HL-60/S4 (cell line): Measurements from ENCODE around the gene RACGAP1.
"Not testable (repeated sequence)": the region's sequence is repeated elsewhere in the genome, so short reads cannot be mapped to it uniquely, and the experiment has no call there.

Experiments used
- in situ Hi-C: fragments of 300-500 bp; cut with MboI; formaldehyde crosslinking; loops from 2 replicates; pipeline ENCODE4 v1.14.3; 2022; ENCODE audit warnings: low sequenced_read_pairs

The RACGAP1 gene

DNA sequence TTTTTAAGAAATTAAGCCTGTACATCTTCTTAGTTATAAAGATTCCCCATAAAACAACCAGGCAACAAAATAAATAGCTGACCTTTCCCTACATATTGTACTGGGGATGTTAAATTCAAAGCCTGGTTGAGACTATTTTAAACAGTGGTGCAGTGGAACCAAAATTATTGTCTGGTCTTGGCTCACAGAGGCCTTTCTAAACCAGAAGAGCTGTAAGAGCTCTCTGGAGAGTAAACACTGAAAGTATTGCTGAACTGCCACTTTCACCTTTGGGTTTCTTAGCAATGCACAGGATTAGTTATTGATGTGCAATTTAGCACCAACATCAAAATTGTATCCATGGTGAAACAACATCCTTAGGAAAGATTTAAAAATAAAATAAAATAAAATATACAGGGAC is 20.6 kb downstream of the RACGAP1 start:
- in situ Hi-C loops: no loop called here

DNA sequence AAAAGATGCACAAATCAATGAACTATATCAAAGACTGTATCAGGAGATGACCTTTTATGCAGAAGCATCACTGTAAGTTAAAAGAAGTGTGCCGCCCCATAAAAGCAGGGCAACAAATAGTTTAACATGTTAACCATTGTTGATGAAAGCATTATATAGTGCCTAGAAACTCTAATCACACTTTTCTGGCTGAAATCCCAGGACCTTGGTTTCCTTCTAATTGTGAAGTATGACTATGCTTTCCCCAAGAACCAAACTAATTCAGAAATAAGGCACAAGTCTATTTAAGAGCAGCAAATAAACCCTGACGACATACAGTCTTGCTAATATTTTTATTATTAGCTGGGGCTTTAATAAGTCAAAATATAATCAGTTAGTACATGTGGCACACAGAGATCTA is 21.7 kb downstream of the RACGAP1 start:
- in situ Hi-C loops: no loop called here

DNA sequence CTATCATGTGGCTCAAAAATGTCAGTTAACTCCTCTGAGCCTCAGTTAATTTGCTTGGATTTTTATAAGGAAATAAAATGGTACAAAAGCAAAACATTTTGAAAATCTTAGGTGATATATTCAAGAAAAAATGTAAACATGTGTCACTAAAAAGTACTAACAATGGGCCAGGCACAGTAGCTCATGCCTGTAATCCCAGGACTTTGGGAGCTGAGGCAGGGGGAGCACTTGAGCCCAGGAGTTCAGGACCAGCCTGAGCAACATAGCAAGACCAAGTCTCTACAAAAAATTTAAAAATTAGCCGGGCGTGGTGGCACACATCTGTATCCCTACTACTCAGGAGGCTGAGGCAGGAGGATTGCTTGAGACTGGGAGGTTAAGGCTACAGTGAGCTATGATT is 26.8 kb downstream of the RACGAP1 start:
- in situ Hi-C loops: no loop called here

DNA sequence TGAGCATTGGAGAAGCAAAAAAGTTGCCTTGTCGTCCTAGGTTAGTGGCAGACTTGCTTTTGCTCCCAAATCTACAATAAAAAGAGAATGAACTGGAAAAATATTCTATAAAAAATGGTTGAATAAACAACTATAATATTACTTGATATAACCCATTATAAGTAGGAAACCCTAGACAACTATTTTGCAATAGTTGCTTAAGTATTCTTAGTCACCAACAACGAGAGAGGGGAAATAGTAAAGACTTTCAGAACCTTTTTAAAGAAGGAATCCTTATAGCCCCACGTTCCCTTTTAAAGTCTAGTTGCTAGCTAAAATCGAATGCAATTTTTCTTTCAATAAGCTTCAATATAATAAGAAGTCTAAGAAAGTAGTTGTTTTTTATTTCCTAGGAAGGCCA is 35.0 kb downstream of the RACGAP1 start:
- in situ Hi-C loops: no loop called here

DNA sequence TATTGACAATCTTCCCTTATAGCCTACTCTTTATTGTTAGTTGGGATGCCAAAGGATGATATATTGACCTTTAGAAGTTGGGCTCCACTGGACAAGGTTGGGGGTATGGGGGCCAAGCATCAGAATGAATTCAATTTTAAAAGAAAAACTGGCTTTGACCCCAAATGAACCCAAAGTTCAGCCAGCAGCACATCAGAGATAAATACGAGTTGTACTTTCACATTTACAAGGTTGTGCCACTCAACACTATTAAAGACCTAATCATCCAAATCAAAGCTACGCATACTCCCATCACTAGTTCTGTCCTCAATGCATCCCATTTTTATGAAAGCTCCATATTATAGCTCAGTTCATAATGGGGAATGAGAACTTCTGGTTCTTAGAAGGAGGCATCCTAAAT is 35.9 kb downstream of the RACGAP1 start:
- in situ Hi-C loops: not testable (repeated sequence)

DNA sequence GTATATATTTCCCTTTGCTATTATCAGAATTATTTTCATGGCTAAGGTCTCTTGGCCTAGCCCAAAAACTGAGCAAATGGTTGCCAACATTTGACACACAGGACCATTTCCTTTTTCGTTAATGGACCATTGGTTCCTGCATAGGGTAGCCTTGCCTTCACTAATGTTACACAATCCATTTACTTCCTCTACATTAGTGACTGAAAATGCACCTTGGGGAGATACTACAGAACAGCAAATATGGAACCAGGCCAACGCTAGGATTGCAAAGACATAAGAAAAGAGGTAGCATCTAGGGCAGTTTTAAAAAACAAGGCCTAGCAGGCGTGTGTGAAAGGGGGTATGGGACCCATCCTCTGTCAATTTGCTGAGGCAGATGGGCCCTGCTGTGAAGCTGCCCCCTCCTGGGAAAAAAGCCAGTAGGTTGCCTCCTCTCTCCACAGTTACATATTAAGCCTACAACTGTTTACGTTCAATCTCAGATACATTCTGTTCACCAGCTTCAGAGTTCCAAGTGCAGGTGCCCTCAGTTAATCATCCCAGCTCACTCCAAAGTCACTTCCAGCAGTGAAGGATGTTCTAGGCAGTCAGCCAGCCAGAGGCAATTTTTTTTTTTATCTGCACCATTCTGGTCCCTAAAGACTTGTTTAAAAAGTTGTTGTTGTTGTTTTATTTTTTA is 37.5 kb downstream of the RACGAP1 start:
- in situ Hi-C loops: no loop called here

DNA sequence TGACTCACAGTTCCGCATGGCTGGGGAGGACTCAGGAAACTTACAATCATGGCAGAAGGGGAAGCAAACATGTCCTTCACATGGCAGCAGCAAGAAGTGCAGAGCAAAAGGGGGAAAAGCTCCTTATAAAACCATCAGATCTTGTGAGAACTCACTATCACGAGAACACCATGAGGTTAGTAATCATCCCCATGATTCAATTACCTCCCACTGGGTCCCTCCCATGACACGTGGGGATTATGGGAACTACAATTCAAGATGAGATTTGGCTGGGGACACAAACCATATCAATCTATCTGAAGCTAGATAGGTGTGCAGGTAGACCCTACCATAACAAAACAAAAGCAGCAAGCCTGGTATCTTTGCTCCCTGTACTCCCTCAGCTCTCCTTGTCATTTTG is 38.8 kb downstream of the RACGAP1 start:
- in situ Hi-C loops: not testable (repeated sequence)

DNA sequence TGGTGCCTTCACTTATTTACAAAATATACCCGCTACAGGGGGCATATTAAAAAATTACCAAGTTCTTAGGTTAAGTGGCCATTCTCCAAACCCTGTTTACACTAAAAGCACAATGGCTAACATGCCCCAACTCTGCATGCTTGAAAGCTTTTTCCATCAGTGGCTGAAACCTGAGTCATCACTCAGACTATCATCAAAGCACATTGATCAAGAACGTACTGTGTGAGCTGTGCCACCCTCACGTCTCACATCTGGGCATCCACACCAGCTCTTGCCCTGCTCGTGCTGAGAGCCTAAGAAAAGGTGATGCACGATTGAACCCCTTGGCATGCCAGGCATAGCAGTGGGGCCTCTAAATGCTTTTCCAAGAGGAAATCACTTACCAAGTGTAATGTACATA is 39.3 kb downstream of the RACGAP1 start:
- in situ Hi-C loops: no loop called here

DNA sequence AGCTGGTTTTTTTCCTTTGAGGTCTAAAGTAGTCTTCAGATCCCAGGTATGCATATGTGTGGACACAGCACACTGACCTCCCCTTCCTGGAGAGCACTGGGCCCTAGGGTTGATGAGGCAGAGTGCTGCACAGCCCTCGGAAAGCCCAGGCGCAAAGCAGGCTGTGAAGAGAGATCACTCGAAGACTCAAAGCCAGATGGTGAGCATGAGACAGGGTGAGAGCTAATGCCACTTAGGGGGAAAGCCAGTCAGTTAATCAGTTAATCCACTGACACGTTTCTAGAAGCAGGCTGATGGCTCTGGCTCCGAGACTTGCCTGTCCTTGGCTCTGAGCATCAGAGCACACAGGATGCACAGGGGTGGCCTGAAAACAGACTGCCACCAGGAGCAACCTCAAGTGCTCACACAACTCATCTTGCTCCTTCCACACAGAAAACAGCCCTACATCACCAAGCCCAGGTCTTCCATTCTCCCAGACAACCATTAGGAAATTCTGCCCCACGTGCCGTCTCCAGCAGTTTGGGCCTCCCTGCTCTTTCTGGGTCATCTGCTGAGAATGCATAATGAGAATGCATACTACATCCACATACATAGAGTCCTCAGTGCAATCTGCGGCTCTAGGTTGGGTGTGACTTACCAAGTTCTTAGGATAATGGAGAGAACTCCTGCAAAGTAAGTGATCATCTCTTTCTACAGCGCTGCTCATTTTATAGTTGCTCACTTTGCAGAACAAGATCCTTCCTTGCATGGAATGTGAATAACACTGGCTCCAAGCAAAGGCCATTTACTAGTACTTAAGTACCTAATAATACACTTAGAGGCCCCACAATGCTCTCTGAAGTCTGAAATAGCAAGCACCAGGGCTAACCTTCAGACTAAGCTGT is 40.6 kb downstream of the RACGAP1 start:
- in situ Hi-C loops: no loop called here

DNA sequence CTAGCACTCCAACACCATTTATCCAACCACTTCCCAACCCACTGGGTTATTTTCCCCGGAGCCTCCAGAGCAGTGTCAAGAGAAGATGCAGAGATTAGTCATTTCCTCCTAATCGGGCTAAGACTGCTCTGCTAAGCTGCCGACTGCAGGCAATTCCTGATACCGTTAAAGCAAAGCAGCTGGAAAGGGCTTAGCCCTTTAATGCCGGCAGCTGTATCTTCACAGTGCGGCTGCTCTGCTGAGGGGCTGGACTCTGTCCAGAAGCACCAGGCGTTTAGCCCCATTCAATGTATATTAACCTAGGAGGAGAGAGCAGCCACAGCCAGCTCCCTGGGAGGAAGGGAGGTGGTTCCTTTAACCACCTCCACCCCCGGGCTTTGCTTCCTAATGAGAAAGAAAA is 41.4 kb downstream of the RACGAP1 start:
- in situ Hi-C loops: no loop called here

DNA sequence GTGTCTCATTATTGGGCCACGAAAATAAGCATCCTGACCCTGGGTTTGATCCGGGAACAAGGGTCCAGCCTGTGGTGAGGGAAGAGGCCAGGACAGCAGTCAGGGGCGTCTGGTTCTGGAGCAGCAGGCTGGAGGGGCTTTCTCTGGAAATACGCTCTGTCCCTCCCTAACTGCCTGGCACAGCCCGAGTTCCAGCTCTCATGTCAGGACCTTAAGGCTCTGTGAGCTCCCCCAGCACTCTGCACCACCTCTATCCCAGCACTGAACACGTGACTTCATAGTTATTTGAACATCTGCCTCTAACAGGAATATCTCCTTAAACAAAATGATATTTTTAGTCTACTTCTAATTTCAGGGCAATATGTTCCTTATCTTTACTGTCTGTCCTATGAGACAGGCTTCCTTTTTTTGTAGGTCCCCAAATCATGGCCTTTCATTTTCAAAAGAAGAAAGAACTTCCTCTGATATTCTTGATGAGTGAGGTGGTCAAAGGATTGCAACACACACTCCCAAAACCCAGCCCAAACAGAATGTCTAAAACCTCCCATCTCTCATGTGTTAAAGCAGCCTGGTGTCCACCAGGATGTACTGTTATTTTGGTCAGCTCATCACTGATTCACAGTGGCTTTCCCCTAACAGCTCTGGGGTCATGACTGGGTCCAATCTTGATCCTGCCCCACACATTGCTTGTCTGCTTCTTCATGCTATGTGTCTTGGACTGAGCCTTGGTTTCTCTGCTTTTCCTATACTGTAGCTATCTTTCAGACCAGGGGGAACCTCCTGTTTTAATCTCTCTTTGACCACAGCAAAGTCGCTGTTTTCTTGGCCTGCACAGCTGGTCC is 42.8 kb downstream of the RACGAP1 start:
- in situ Hi-C loops: no loop called here

DNA sequence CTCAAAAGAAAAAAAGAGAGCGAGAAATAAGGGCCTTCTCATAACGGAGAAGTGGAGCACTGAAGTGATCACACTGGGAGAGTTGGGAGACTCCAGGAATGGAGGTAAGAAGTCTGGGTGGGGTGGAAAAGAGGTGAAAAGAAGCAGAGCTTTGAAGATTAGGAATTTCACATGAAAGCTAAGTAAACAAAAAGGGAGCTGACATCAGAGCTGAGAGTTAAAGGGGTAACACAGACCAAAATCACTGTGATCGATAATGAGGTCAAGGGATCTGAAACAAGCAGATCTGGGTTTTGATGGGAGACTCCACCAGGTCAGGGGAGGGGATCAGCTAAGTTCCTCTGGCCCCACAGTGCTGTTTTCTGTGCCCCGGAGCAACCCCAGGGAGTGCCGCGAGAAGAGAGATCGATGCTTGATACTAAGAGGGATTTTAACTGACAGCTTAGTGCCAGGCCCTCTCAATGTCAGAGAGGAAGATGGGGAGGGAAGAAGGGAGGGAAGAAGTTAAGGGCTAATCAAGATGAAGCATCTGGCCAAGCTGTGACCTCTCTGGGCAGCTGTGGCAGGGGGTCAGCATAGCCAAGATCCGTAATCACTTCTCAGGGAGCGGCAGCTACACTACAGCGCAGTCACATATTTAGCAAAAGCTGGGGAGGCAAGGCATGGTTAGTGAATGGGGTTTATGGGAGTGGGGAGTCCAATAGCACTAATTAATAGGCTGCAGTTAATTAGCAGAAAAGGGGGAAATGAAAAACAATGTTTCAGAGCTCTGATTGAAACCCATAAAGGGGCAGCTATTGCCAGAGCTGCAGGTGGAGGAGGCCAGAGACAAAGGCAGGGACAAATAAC is 44.6 kb downstream of the RACGAP1 start:
- in situ Hi-C loops: no loop called here

DNA sequence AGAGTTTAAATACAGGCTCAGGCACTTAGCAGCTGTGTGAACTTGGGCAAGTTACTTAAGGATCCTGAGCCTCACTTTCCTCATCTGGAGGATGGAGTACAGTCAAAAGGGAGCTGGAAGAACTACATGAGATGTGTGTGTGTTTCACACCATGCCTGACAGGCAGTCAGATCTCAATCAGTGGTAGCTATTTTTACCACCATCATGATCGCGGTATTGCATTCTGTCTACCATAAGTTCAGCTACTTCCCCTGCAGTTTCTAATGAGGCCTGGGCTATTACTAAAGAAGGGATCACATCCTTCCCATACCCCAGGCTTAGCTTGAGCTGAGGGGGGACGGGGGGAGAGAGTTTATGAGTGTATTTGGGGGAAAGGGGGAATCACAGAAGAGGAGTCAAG is 45.5 kb downstream of the RACGAP1 start:
- in situ Hi-C loops: no loop called here

DNA sequence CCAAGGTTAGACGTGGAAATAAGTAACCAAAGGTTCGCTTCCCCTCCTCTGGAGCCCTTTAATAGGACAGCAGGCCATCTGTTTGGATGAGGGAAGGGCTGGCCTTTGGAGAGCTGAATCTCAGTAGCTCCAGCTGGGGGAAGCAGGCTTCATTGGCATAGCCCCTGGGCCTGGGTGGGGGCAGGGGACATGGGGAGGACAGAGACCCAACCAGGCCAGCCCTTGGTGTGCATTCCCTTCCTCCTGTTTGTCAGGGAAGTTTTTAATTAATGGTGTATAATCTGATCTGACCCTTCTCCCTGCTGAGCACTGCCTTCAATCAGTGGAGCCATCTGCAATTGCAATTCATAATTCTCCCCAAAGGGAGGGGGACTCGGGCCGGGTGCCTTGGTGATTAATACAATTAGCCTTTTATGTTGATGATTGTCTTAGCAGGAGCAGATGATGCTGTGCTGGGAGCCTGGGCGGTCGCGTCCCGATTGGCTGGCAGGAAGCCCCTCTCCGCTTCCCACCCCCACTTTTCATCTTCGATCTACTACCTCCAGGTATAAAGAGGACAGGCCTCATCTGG is 46.2 kb downstream of the RACGAP1 start:
- in situ Hi-C loops: no loop called here

DNA sequence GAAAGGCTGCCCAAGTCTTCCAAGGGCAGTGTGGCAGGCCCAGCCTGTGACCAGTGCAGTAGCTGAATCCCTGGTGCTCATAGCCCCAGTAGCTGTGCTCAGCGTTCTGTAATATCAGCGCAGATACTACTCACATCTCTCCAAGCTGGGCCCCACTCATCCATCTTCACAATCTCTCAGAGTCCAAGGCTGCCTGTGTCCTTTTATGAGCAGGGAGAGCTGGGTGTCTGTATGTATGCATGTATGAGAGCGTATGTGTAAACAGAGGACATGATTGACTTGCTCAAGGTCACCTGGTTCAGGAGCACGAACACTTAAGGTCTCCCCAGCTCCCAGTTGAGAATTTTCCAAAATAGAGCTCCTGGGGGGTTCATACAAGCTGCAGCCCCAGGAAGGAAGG is 47.2 kb downstream of the RACGAP1 start:
- in situ Hi-C loops: no loop called here

DNA sequence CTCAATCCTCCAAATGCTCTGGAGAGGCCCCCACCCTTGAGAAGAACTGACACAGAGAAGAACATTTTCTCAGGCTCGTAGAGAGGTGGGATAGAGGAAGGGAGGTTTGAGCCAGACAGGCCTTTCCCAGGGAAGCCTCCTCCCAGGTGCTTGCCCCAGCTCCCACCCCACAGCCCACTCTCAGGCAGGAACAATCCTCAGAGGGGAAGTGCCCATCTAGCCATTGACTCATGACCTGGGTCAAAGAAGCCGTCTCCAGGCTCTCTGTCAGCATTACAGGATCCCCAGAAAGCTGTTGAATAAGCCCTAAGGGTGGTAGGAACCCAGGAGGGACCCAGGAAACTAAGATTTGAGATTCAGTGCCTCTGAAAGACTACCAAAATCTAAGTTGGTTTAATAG is 48.7 kb downstream of the RACGAP1 start:
- in situ Hi-C loops: no loop called here

DNA sequence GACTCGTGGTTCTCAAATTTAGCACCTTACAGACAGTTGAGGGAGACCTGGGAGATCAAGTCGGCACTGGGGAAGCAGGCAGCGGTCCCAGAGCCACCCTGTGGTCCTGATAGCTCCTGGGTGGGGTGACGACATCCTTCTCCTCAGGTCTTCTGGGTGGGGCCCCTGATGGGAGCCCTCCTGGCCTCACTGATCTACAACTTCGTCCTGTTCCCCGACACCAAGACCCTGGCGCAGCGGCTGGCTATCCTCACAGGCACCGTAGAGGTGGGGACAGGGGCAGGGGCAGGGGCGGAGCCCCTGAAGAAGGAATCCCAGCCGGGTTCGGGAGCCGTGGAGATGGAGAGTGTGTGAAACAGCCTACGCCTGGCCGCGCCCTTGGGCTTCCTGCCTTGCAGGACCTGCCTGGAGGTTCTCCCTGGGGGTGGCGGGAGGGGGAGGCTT is 50.0 kb downstream of the RACGAP1 start:
- in situ Hi-C loops: no loop called here

DNA sequence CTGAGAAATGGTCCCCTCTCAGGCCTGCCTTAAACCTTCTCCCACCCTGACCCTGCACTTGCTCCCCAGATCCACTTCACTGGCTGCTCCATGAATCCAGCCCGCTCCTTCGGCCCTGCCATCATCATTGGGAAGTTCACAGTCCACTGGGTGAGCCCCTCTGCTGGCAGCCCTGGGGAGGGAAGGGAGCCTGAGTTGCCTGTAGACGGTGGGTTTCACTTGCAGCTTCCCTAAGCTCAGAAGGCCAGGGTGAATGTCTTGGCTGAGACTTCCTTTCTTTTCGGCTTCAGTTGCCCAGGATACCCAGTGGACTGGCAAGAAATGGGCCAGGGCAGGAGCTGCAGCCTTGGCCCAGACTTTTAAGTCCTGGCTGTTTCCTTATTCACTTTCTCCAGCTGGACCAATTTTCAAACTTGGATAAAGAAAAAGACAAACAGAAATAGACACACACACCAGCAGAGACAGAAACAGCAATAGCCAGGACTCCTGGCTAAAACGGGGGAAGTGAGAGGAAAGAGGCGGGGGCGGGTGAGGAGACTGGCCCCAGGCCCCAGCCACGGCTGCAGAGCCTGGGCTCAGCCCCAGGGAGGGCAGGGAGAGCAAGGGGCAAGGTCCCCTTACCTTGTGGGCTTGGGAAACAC is 50.5 kb downstream of the RACGAP1 start:
- in situ Hi-C loops: loop anchor here (25.0 kb wide), 1 partner anchor 88 kb away; the partner anchor contains the start of gene ASIC1

DNA sequence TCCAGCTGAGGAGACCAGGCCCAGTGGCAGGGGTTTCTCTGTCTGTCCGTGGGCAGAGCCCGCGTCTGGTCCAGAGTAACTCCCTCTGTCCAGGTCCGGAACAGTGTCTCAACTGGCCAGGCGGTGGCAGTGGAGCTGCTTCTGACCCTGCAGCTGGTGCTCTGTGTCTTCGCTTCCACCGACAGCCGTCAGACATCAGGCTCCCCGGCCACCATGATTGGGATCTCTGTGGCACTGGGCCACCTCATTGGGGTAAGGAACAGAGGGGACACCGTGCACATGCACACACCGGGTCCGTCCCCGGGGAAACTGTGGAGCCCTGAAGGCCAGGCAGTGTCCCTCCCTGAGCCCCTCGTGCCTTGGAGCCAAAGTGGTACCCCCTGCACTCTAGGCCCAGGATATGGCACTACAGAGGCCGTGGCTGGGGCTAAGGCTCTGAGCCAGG is 51.0 kb downstream of the RACGAP1 start:
- in situ Hi-C loops: loop anchor here (25.0 kb wide), 1 partner anchor 88 kb away; the partner anchor contains the start of gene ASIC1
